DND-41 (cell line): Measurements from ENCODE around the gene ZNF488.

Experiments
- ATAC-seq: fragments of 200-7000 bp; cut with Tn5 transposase; 3 replicates; pipeline ENCODE4 v1.9.1; 2021; ENCODE audit warnings: low read depth; ENCODE audit not compliant: insufficient read depth
- DNase-seq: peaks from one replicate; pipeline ENCODE4 v3.0.0-alpha.2; 2020
- H2AFZ ChIP-seq: 2 replicates; pipeline ENCODE4 v1.6.0; 2012; ENCODE audit warnings: low read depth, low read length
- H3K27ac ChIP-seq: 2 replicates; pipeline ENCODE4 v1.5.1; 2012; ENCODE audit warnings: low read length, inconsistent platforms
- H3K27me3 ChIP-seq: fragments of 200-600 bp; sonication (generic); 2 replicates; pipeline ENCODE4 v1.6.0; 2012; ENCODE audit warnings: low read length, mild to moderate bottlenecking, inconsistent platforms; ENCODE audit not compliant: insufficient read depth, poor library complexity
- H3K36me3 ChIP-seq: 2 replicates; pipeline ENCODE4 v1.5.1; 2012; ENCODE audit warnings: low read length, inconsistent platforms; ENCODE audit not compliant: insufficient read depth
- H3K4me1 ChIP-seq: 2 replicates; pipeline ENCODE4 v1.5.1; 2012; ENCODE audit warnings: mild to moderate bottlenecking, low read length; ENCODE audit not compliant: insufficient read depth
- H3K4me2 ChIP-seq: 2 replicates; pipeline ENCODE4 v1.6.0; 2012; ENCODE audit warnings: mild to moderate bottlenecking, moderate library complexity, low read length, inconsistent platforms; ENCODE audit not compliant: insufficient read depth
- H3K4me3 ChIP-seq, 2 experiments: fragments of 200-600 bp in 1 of 2; shearing (Covaris generic) in 1 of 2; 2 replicates each; pipeline ENCODE4 v1.5.1; 2012 to 2016; ENCODE audit warnings: inconsistent platforms in 2 of 2, low read length in 2 of 2, mild to moderate bottlenecking in 2 of 2, low read depth in 1 of 2, moderate library complexity in 1 of 2
- H3K79me2 ChIP-seq: 2 replicates; pipeline ENCODE4 v1.6.0; 2012; ENCODE audit warnings: low read length, inconsistent platforms; ENCODE audit not compliant: insufficient read depth
- H3K9ac ChIP-seq: 2 replicates; pipeline ENCODE4 v1.6.0; 2012; ENCODE audit warnings: low read depth, mild to moderate bottlenecking, inconsistent platforms, low read length, moderate library complexity
- H3K9me3 ChIP-seq: 2 replicates; pipeline ENCODE4 v1.5.1; 2012; ENCODE audit warnings: low read length, moderate library complexity, mild to moderate bottlenecking, inconsistent platforms; ENCODE audit not compliant: insufficient read depth, severe bottlenecking
- H4K20me1 ChIP-seq: 2 replicates; pipeline ENCODE4 v1.6.0; 2012; ENCODE audit warnings: low read length; ENCODE audit not compliant: insufficient read depth
- CTCF ChIP-seq: IDR thresholded peaks from 2 replicates; pipeline ENCODE4 v1.5.1; 2012; ENCODE audit warnings: borderline replicate concordance, low read length, moderate library complexity, mild to moderate bottlenecking; ENCODE audit not compliant: poor library complexity, severe bottlenecking; ENCODE audit errors: extremely low read depth
- EZH2 ChIP-seq: IDR thresholded peaks from 3 replicates; pipeline ENCODE4 v1.6.1; 2012; ENCODE audit warnings: borderline replicate concordance, low read depth, mild to moderate bottlenecking, moderate library complexity, low read length, inconsistent platforms; ENCODE audit not compliant: severe bottlenecking

Gene ZNF488

GRCh38 chr10:47412177-47412730, 28.2 kb upstream of the ZNF488 start:
- H3K4me1 ChIP-seq = no peaks in the 10 kb centered on the region
- TF ChIP-seq CTCF (no peak), EZH2 (no peak)

GRCh38 chr10:47410862-47411261, 26.8 kb upstream of the ZNF488 start:
- Histone ChIP-seq H3K27me3 (no peaks in the 10 kb centered on the region), H3K9me3 (no peaks in the 10 kb centered on the region), H3K79me2 (no peaks in the 10 kb centered on the region), H3K27ac (no peak overlapping the region), H3K9ac (no peak overlapping the region), H4K20me1 (no peaks in the 10 kb centered on the region), H3K4me1 (no peaks in the 10 kb centered on the region), H3K4me3 (no peak overlapping the region), H2AFZ (no peak overlapping the region), H3K36me3 (no peaks in the 10 kb centered on the region), H3K4me2 (no peak overlapping the region)
- TF ChIP-seq CTCF = no peak
- TF ChIP-seq EZH2 = no peak
- DNase-seq (no peak), ATAC-seq (no peak)

More at GRCh38 chr10:47412177-47412730, 28.2 kb upstream of the ZNF488 start:
- H2AFZ ChIP-seq = no peak overlapping the region
- H4K20me1 ChIP-seq = no peaks in the 10 kb centered on the region
- no peak overlapping the region for H3K9ac ChIP-seq
- no peaks in the 10 kb centered on the region for H3K79me2 ChIP-seq
- DNase-seq = no peak
- H3K9me3 ChIP-seq = no peaks in the 10 kb centered on the region
- H3K4me3 ChIP-seq = no peak overlapping the region
- H3K27ac ChIP-seq = no peak overlapping the region
- ATAC-seq = no peak
- H3K4me2 ChIP-seq = no peak overlapping the region
- no peaks in the 10 kb centered on the region for H3K27me3 ChIP-seq
- H3K36me3 ChIP-seq = no peaks in the 10 kb centered on the region

- Histone ChIP-seq H3K27ac (no peak overlapping the region), H3K27me3 (no peaks in the 10 kb centered on the region), H3K4me2 (no peak overlapping the region), H4K20me1 (no peaks in the 10 kb centered on the region), H3K9ac (no peak overlapping the region), H2AFZ (no peak overlapping the region), H3K4me1 (no peaks in the 10 kb centered on the region), H3K79me2 (no peaks in the 10 kb centered on the region), H3K9me3 (no peaks in the 10 kb centered on the region), H3K36me3 (no peaks in the 10 kb centered on the region), H3K4me3 (no peak overlapping the region)
- DNase-seq (no peak), ATAC-seq (no peak)
- TF ChIP-seq CTCF (no peak), EZH2 (no peak)
These were observed 26.2 kb upstream of the ZNF488 start for GRCh38 chr10:47410271-47410670.

GRCh38 chr10:47409866-47410256, 25.8 kb upstream of the ZNF488 start:
- no peak for DNase-seq
- H3K79me2 ChIP-seq = no peaks in the 10 kb centered on the region
- H4K20me1 ChIP-seq = no peaks in the 10 kb centered on the region
- no peak overlapping the region for H3K4me3 ChIP-seq
- no peaks in the 10 kb centered on the region for H3K36me3 ChIP-seq
- no peak for ATAC-seq
- no peak overlapping the region for H2AFZ ChIP-seq
- TF ChIP-seq EZH2 (no peak), CTCF (no peak)
- no peaks in the 10 kb centered on the region for H3K4me1 ChIP-seq
- H3K27me3 ChIP-seq = no peaks in the 10 kb centered on the region
- H3K27ac ChIP-seq = no peak overlapping the region
- H3K4me2 ChIP-seq = no peak overlapping the region
- no peaks in the 10 kb centered on the region for H3K9me3 ChIP-seq
- H3K9ac ChIP-seq = no peak overlapping the region
